Hepatocyte (in vitro differentiated cells): ENCODE data around the gene MAD1L1. TPM values are rescaled to one million over a fixed set of nuclear protein-coding genes. Genes with fewer than 3 reads are reported as not detected.

Source experiments
- DNase-seq: peaks from one replicate; pipeline ENCODE4 v3.0.0-alpha.2; 2016; ENCODE audit warnings: low spot score
- H2AFZ ChIP-seq: fragments of 200-600 bp; sonication (generic); 2 replicates; pipeline ENCODE4 v1.6.0; 2016; ENCODE audit warnings: antibody characterized with exemption, mild to moderate bottlenecking
- H3K27ac ChIP-seq: fragments of 200-600 bp; sonication (generic); 2 replicates; pipeline ENCODE4 v1.5.1; 2016; ENCODE audit warnings: mild to moderate bottlenecking
- H3K27me3 ChIP-seq: fragments of 200-600 bp; sonication (generic); 2 replicates; pipeline ENCODE4 v1.6.1; 2016
- H3K36me3 ChIP-seq: fragments of 200-600 bp; sonication (generic); replicated peaks from 2 replicates; pipeline ENCODE4 v1.5.1; 2016; ENCODE audit warnings: low read depth; ENCODE audit not compliant: insufficient read depth
- H3K4me1 ChIP-seq: fragments of 200-600 bp; sonication (generic); 2 replicates; pipeline ENCODE4 v1.5.1; 2016; ENCODE audit warnings: mild to moderate bottlenecking, moderate library complexity; ENCODE audit not compliant: insufficient read depth
- H3K4me2 ChIP-seq: fragments of 200-600 bp; sonication (generic); 2 replicates; pipeline ENCODE4 v1.6.0; 2016
- H3K4me3 ChIP-seq: fragments of 200-600 bp; sonication (generic); 2 replicates; pipeline ENCODE4 v1.5.1; 2016; ENCODE audit warnings: mild to moderate bottlenecking
- H3K79me2 ChIP-seq: fragments of 200-600 bp; sonication (generic); 2 replicates; pipeline ENCODE4 v1.6.0; 2017; ENCODE audit warnings: mild to moderate bottlenecking
- H3K9me2 ChIP-seq: fragments of 200-600 bp; sonication (generic); replicated peaks from 2 replicates; pipeline ENCODE4 v1.6.0; 2017; ENCODE audit warnings: mild to moderate bottlenecking; ENCODE audit not compliant: insufficient read depth
- H3K9me3 ChIP-seq: fragments of 200-600 bp; sonication (generic); 2 replicates; pipeline ENCODE4 v1.5.1; 2016; ENCODE audit warnings: low read depth, mild to moderate bottlenecking
- H4K20me1 ChIP-seq: fragments of 200-600 bp; sonication (generic); 2 replicates; pipeline ENCODE4 v1.6.0; 2016; ENCODE audit warnings: mild to moderate bottlenecking; ENCODE audit not compliant: insufficient read depth, poor library complexity, severe bottlenecking
- CTCF ChIP-seq: fragments of 200-600 bp; sonication (generic); IDR thresholded peaks from 2 replicates; pipeline ENCODE4 v1.5.1; 2016; ENCODE audit warnings: antibody characterized with exemption, mild to moderate bottlenecking; ENCODE audit not compliant: poor library complexity
- EZH2 ChIP-seq: fragments of 200-600 bp; sonication (generic); IDR thresholded peaks from 2 replicates; pipeline ENCODE4 v1.6.1; 2016; ENCODE audit warnings: antibody characterized with exemption, mild to moderate bottlenecking, borderline replicate concordance
- EZH2phosphoT487 ChIP-seq: fragments of 200-600 bp; sonication (generic); IDR thresholded peaks from one replicate; pipeline ENCODE4 v1.6.1; 2018; ENCODE audit warnings: antibody characterized with exemption, mild to moderate bottlenecking, low read depth, moderate library complexity; ENCODE audit not compliant: unreplicated experiment, severe bottlenecking
- WGBS: methylation state at CpG from one replicate; pipeline ENCODE4 v1.1.6; 2016; ENCODE audit warnings: low lambda C conversion rate; ENCODE audit errors: missing lambda C conversion rate; 5-methylcytosine and 5-hydroxymethylcytosine counted together
- polyA plus RNA-seq: library from polyadenylated mRNA; unstranded; fragments of >200 nt; fragmentation: Nextera tagmentation; extraction: Ambion mirVana; gene quantifications from 2 replicates; pipeline ENCODE4 v1.2.1, GENCODE V29; 2016
- total RNA-seq: library from RNA; depleted of rRNA; stranded (reverse); fragments of >200 nt; gene quantifications from 2 replicates; pipeline ENCODE4 v1.2.3, GENCODE V29; 2014

MAD1L1 gene
- total and polyA plus RNA-seq, 2 experiments from 2014 or later, result 30.7 to 31.0 TPM

DNA sequence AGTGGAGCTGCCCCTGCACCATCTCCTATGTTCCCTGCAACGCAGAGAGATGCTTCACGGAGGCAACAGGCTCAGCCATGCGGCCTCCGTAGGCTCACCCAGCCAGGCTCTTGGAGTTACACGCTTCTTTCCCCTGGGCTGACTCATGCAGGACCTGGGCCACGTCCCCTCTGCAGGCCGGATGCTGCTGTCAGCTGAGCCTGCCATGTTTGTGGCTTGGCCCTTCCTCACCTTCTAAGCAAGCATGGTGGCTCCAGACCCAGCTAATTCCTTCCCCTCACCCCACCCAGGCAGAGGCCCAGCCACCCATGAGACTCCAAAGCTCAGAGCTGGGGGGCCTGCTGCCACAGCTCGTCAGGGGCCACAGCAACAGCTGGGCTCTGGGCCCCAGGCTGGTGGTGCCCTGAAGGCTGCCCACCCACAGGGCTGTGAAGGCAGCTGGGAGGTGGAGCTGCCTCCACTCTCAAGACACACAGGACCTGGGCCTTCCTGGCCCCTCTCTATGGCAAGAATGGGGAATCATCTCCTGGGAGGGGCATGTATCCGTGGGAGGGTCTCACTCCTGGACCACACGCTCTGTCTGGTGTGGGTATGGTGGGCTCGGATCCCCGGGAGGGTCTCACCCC lies 343.1 kb downstream of the MAD1L1 start:
- H3K4me1 ChIP-seq, result no peaks in the 10 kb centered on the region
- no peaks in the 10 kb centered on the region for H3K9me2 ChIP-seq
- TF ChIP-seq EZH2phosphoT487 (no peak), CTCF (no peak), EZH2 (no peak)
- DNase-seq, result no peak
- H3K4me2 ChIP-seq, result no peak overlapping the region
- H3K36me3 ChIP-seq, result no peaks in the 10 kb centered on the region
- no peak overlapping the region for H2AFZ ChIP-seq
- H3K27ac ChIP-seq, result no peak overlapping the region
- H3K4me3 ChIP-seq, result no peak overlapping the region
- H3K9me3 ChIP-seq, result no peaks in the 10 kb centered on the region
- WGBS, result 93% methylated on average over 12 of the region's 12 CpGs
- H4K20me1 ChIP-seq, result no peaks in the 10 kb centered on the region
- H3K79me2 ChIP-seq, result no peaks in the 10 kb centered on the region
- H3K27me3 ChIP-seq, result no peaks in the 10 kb centered on the region

- no peak for DNase-seq
- Histone ChIP-seq H3K4me3 (no peak overlapping the region), H4K20me1 (no peaks in the 10 kb centered on the region), H2AFZ (no peak overlapping the region), H3K4me2 (no peak overlapping the region), H3K79me2 (no peaks in the 10 kb centered on the region), H3K9me3 (no peaks in the 10 kb centered on the region), H3K27me3 (no peaks in the 10 kb centered on the region), H3K36me3 (no peaks in the 10 kb centered on the region), H3K9me2 (no peaks in the 10 kb centered on the region), H3K4me1 (no peaks in the 10 kb centered on the region), H3K27ac (no peak overlapping the region)
- TF ChIP-seq EZH2 (no peak), EZH2phosphoT487 (no peak), CTCF (no peak)
- WGBS, result 94% methylated on average over 11 of the region's 11 CpGs
These were observed 343.7 kb downstream of the MAD1L1 start for GRCh38 chr7:1889091-1889490.

GRCh38 chr7:1888425-1888824 lies 344.3 kb downstream of the MAD1L1 start:
- no peaks in the 10 kb centered on the region for H3K9me3 ChIP-seq
- no peaks in the 10 kb centered on the region for H3K9me2 ChIP-seq
- H4K20me1 ChIP-seq, result no peaks in the 10 kb centered on the region
- no peaks in the 10 kb centered on the region for H3K4me1 ChIP-seq
- H3K4me3 ChIP-seq, result no peak overlapping the region
- no peaks in the 10 kb centered on the region for H3K36me3 ChIP-seq
- H3K27ac ChIP-seq, result no peak overlapping the region
- no peak for TF ChIP-seq CTCF
- TF ChIP-seq EZH2, result no peak
- no peak for TF ChIP-seq EZH2phosphoT487
- no peak overlapping the region for H2AFZ ChIP-seq
- WGBS, result 86% methylated on average over 12 of the region's 12 CpGs
- no peak for DNase-seq
- no peak overlapping the region for H3K4me2 ChIP-seq
- H3K79me2 ChIP-seq, result no peaks in the 10 kb centered on the region
- H3K27me3 ChIP-seq, result no peaks in the 10 kb centered on the region
